ENCODE data around the gene SUN1.
"Not testable (repeated sequence)": the region's sequence is repeated elsewhere in the genome, so short reads cannot be mapped to it uniquely, and the experiment has no call there.

DNA sequence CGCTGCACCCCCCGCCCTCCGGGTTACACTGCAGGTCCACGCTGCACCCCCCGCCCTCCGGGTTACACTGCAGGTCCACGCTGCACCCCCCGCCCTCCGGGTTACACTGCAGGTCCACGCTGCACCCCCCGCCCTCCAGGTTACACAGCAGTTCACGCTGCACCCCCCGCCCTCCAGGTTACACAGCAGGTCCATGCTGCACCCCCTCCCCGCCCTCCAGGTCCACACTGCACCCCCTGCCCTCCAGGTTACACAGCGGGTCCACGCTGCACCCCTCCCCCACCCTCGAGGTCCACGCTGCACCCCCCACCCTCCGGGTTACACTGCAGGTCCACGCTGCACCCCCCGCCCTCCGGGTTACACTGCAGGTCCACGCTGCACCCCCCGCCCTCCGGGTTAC is 91.8 kb downstream of the SUN1 start:
- TF ChIP-seq ZNF19 (tag by site-specific recombination; IDR thresholded peaks at IDR 0.05; ENCODE audit: low read depth); ZNF211 (tag by site-specific recombination; IDR thresholded peaks at IDR 0.05; ENCODE audit: low read depth); SCRT2 (tag by site-specific recombination; IDR thresholded peaks at IDR 0.05); GLIS1 (tag by site-specific recombination; IDR thresholded peaks at IDR 0.05); ZNF776 (tag by site-specific recombination; IDR thresholded peaks at IDR 0.05; ENCODE audit: borderline replicate concordance): not testable (repeated sequence)
- TF ChIP-seq, protein P1, sequence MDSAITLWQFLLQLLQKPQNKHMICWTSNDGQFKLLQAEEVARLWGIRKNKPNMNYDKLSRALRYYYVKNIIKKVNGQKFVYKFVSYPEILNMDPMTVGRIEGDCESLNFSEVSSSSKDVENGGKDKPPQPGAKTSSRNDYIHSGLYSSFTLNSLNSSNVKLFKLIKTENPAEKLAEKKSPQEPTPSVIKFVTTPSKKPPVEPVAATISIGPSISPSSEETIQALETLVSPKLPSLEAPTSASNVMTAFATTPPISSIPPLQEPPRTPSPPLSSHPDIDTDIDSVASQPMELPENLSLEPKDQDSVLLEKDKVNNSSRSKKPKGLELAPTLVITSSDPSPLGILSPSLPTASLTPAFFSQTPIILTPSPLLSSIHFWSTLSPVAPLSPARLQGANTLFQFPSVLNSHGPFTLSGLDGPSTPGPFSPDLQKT (IDR thresholded peaks at IDR 0.05; ENCODE audit: borderline replicate concordance, low read depth, low read length): not testable (repeated sequence)
- TF ChIP-seq, protein P2, sequence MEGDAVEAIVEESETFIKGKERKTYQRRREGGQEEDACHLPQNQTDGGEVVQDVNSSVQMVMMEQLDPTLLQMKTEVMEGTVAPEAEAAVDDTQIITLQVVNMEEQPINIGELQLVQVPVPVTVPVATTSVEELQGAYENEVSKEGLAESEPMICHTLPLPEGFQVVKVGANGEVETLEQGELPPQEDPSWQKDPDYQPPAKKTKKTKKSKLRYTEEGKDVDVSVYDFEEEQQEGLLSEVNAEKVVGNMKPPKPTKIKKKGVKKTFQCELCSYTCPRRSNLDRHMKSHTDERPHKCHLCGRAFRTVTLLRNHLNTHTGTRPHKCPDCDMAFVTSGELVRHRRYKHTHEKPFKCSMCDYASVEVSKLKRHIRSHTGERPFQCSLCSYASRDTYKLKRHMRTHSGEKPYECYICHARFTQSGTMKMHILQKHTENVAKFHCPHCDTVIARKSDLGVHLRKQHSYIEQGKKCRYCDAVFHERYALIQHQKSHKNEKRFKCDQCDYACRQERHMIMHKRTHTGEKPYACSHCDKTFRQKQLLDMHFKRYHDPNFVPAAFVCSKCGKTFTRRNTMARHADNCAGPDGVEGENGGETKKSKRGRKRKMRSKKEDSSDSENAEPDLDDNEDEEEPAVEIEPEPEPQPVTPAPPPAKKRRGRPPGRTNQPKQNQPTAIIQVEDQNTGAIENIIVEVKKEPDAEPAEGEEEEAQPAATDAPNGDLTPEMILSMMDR (tag by site-specific recombination; IDR thresholded peaks at IDR 0.05): not testable (repeated sequence)
- TF ChIP-seq, protein P3, sequence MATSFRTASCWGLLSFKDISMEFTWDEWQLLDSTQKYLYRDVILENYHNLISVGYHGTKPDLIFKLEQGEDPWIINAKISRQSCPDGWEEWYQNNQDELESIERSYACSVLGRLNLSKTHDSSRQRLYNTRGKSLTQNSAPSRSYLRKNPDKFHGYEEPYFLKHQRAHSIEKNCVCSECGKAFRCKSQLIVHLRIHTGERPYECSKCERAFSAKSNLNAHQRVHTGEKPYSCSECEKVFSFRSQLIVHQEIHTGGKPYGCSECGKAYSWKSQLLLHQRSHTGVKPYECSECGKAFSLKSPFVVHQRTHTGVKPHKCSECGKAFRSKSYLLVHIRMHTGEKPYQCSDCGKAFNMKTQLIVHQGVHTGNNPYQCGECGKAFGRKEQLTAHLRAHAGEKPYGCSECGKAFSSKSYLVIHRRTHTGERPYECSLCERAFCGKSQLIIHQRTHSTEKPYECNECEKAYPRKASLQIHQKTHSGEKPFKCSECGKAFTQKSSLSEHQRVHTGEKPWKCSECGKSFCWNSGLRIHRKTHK (tag by site-specific recombination; IDR thresholded peaks at IDR 0.05): not testable (repeated sequence)

Data from HEK293 (cell line).